ENCODE measurements around the gene TSHZ1. TPM values are rescaled to one million over a fixed set of nuclear protein-coding genes. Genes with fewer than 3 reads are reported as not detected.
"Not testable (repeated sequence)": the region's sequence is repeated elsewhere in the genome, so short reads cannot be mapped to it uniquely, and the experiment has no call there.

TSHZ1 gene
- polyA plus RNA-seq, 1 donor from 2014 or later: 1.1 TPM

DNA sequence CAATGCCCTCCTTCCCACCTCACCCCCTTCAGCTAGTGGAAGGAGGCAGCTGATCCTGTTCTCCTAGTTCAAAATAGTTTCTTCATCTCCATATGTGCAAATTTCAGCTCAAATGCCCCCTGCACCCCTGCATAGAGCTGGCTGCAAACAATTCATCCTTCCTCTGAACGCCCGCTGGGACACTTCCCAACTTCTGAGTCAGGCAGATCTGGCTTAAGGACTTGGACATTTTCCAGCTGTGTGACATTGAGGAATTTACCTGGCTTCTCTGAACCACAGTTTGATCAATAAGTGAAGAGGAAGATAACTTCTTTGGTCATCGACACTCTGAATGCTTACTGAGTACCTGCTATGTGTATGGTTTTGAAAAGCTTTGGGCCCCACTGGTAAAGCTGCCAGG lies 25.1 kb upstream of the TSHZ1 start:
- Histone ChIP-seq H3K9me3 (ENCODE audit: low read length) (no peaks in the 10 kb centered on the region), H3K4me2 (ENCODE audit: low read length) (no peak overlapping the region), H3K4me3 (ENCODE audit: low read length) (no peak overlapping the region), H3K36me3 (ENCODE audit: insufficient read depth, low read length) (no peaks in the 10 kb centered on the region), H3K79me2 (replicated peaks; ENCODE audit: insufficient read depth, low read length) (no peaks in the 10 kb centered on the region), H3K9me2 (ENCODE audit: insufficient read depth, low read length) (no peaks in the 10 kb centered on the region), H3K27me3 (ENCODE audit: insufficient read depth, low read depth, low read length) (no peaks in the 10 kb centered on the region), H4K20me1 (ENCODE audit: insufficient read depth) (no peaks in the 10 kb centered on the region), H3K27ac (ENCODE audit: low read length) (no peak overlapping the region), H3K9ac (ENCODE audit: low read length) (no peak overlapping the region), H2AFZ (ENCODE audit: low read depth, low read length) (no peak overlapping the region), H3F3A (ENCODE audit: insufficient read depth, low read length, poor library complexity, severe bottlenecking) (no peaks in the 10 kb centered on the region)
- TF ChIP-seq, protein P1, sequence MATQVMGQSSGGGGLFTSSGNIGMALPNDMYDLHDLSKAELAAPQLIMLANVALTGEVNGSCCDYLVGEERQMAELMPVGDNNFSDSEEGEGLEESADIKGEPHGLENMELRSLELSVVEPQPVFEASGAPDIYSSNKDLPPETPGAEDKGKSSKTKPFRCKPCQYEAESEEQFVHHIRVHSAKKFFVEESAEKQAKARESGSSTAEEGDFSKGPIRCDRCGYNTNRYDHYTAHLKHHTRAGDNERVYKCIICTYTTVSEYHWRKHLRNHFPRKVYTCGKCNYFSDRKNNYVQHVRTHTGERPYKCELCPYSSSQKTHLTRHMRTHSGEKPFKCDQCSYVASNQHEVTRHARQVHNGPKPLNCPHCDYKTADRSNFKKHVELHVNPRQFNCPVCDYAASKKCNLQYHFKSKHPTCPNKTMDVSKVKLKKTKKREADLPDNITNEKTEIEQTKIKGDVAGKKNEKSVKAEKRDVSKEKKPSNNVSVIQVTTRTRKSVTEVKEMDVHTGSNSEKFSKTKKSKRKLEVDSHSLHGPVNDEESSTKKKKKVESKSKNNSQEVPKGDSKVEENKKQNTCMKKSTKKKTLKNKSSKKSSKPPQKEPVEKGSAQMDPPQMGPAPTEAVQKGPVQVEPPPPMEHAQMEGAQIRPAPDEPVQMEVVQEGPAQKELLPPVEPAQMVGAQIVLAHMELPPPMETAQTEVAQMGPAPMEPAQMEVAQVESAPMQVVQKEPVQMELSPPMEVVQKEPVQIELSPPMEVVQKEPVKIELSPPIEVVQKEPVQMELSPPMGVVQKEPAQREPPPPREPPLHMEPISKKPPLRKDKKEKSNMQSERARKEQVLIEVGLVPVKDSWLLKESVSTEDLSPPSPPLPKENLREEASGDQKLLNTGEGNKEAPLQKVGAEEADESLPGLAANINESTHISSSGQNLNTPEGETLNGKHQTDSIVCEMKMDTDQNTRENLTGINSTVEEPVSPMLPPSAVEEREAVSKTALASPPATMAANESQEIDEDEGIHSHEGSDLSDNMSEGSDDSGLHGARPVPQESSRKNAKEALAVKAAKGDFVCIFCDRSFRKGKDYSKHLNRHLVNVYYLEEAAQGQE (IDR thresholded peaks at IDR 0.05; ENCODE audit: borderline replicate concordance): no peak
- no peak for TF ChIP-seq TAF1 (IDR thresholded peaks at IDR 0.05; ENCODE audit: low read depth)
- TF ChIP-seq EZH2 (IDR thresholded peaks at IDR 0.05; ENCODE audit: borderline replicate concordance, insufficient read depth, low read length, poor library complexity, severe bottlenecking): no peak
- TF ChIP-seq EP300 (conservative IDR thresholded peaks at IDR 0.05; ENCODE audit: poor library complexity, severe bottlenecking): no peak
- no peak for TF ChIP-seq SMC3 (conservative IDR thresholded peaks at IDR 0.05; ENCODE audit: poor library complexity)
- TF ChIP-seq MXI1 (conservative IDR thresholded peaks at IDR 0.05; ENCODE audit: poor library complexity, severe bottlenecking): no peak
- no peak for TF ChIP-seq POLR2AphosphoS5 (IDR thresholded peaks at IDR 0.05)
- TF ChIP-seq RAD21 (conservative IDR thresholded peaks at IDR 0.05): no peak
- TF ChIP-seq, protein P2, sequence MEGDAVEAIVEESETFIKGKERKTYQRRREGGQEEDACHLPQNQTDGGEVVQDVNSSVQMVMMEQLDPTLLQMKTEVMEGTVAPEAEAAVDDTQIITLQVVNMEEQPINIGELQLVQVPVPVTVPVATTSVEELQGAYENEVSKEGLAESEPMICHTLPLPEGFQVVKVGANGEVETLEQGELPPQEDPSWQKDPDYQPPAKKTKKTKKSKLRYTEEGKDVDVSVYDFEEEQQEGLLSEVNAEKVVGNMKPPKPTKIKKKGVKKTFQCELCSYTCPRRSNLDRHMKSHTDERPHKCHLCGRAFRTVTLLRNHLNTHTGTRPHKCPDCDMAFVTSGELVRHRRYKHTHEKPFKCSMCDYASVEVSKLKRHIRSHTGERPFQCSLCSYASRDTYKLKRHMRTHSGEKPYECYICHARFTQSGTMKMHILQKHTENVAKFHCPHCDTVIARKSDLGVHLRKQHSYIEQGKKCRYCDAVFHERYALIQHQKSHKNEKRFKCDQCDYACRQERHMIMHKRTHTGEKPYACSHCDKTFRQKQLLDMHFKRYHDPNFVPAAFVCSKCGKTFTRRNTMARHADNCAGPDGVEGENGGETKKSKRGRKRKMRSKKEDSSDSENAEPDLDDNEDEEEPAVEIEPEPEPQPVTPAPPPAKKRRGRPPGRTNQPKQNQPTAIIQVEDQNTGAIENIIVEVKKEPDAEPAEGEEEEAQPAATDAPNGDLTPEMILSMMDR (IDR thresholded peaks at IDR 0.05; ENCODE audit: poor library complexity, severe bottlenecking): no peak

DNA sequence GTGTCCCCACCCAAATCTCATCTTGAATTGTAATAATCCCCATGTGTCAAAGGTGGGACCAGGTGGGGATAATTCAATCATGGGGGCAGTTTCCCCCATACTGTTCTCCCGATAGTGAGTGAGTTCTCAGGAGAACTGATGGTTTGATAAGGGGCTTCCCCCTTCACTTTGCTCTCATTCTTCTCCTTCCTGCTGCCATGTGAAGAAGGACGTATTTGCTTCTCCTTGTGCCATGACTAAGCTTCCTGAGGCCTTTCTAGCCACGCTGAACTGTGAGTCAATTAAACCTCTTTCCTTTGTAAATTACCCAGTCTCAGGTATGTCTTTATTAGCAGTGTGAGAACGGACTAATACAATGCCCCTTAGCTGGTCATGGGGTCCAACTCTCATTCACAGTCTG lies 22.9 kb upstream of the TSHZ1 start:
- not testable (repeated sequence) for H3K27me3 ChIP-seq (ENCODE audit: insufficient read depth, low read depth, low read length); H3K4me3 ChIP-seq (ENCODE audit: low read length); H2AFZ ChIP-seq (ENCODE audit: low read depth, low read length); H3K27ac ChIP-seq (ENCODE audit: low read length); H3K36me3 ChIP-seq (ENCODE audit: insufficient read depth, low read length); H3K79me2 ChIP-seq (replicated peaks; ENCODE audit: insufficient read depth, low read length); H4K20me1 ChIP-seq (ENCODE audit: insufficient read depth); H3K9me3 ChIP-seq (ENCODE audit: low read length); H3K9me2 ChIP-seq (ENCODE audit: insufficient read depth, low read length); H3K4me2 ChIP-seq (ENCODE audit: low read length); H3F3A ChIP-seq (ENCODE audit: insufficient read depth, low read length, poor library complexity, severe bottlenecking); H3K9ac ChIP-seq (ENCODE audit: low read length)

DNA sequence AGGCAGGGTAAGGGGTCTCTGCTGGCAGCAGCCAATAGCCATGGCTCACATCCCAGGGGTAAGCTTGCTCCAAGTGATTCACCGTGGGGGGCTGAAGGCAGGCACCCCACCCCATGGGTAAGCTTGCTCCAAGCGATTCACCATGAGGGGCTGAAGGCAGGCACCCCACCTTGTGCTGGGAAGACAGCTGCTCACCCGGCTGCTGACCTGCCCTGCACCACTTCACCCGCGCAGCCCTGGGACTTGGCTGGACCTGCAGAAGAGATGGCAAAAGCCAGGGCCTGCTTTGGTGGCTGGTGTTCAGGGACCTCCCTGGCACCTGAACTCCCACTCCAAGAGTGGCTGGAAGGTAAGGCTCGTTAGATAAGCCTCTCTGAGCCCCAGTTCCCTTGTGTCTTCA lies 20.9 kb upstream of the TSHZ1 start:
- H3K4me2 ChIP-seq (ENCODE audit: low read length): no peak overlapping the region
- no peak overlapping the region for H3K4me3 ChIP-seq (ENCODE audit: low read length)
- TF ChIP-seq, protein P1 (IDR thresholded peaks at IDR 0.05; ENCODE audit: borderline replicate concordance): no peak
- TF ChIP-seq MXI1 (conservative IDR thresholded peaks at IDR 0.05; ENCODE audit: poor library complexity, severe bottlenecking) (no peak), POLR2AphosphoS5 (IDR thresholded peaks at IDR 0.05) (no peak), EZH2 (IDR thresholded peaks at IDR 0.05; ENCODE audit: borderline replicate concordance, insufficient read depth, low read length, poor library complexity, severe bottlenecking) (no peak), EP300 (conservative IDR thresholded peaks at IDR 0.05; ENCODE audit: poor library complexity, severe bottlenecking) (no peak), TAF1 (IDR thresholded peaks at IDR 0.05; ENCODE audit: low read depth) (no peak), SMC3 (conservative IDR thresholded peaks at IDR 0.05; ENCODE audit: poor library complexity) (no peak), RAD21 (conservative IDR thresholded peaks at IDR 0.05) (no peak)
- TF ChIP-seq, protein P2 (IDR thresholded peaks at IDR 0.05; ENCODE audit: poor library complexity, severe bottlenecking): no peak
- no peaks in the 10 kb centered on the region for H3K9me3 ChIP-seq (ENCODE audit: low read length)
- H3K36me3 ChIP-seq (ENCODE audit: insufficient read depth, low read length): no peaks in the 10 kb centered on the region
- H3K9me2 ChIP-seq (ENCODE audit: insufficient read depth, low read length): no peaks in the 10 kb centered on the region
- H3F3A ChIP-seq (ENCODE audit: insufficient read depth, low read length, poor library complexity, severe bottlenecking): no peaks in the 10 kb centered on the region
- H3K27ac ChIP-seq (ENCODE audit: low read length): no peak overlapping the region
- no peak overlapping the region for H3K9ac ChIP-seq (ENCODE audit: low read length)
- no peaks in the 10 kb centered on the region for H3K79me2 ChIP-seq (replicated peaks; ENCODE audit: insufficient read depth, low read length)
- no peaks in the 10 kb centered on the region for H4K20me1 ChIP-seq (ENCODE audit: insufficient read depth)
- H2AFZ ChIP-seq (ENCODE audit: low read depth, low read length): no peak overlapping the region
- H3K27me3 ChIP-seq (ENCODE audit: insufficient read depth, low read depth, low read length): no peaks in the 10 kb centered on the region

All from neural cell (in vitro differentiated cells).